Measurements from ENCODE around the gene INPP4A.

The INPP4A gene

GRCh38 chr2:98507891-98508708 is 63.4 kb downstream of the INPP4A start:
- Mint-ChIP-seq H3K4me3 (no peak overlapping the region), H3K27me3 (ENCODE audit: low read depth, poor library complexity) (no peaks in the 10 kb centered on the region), H3K36me3 (ENCODE audit: low read depth) (peaks cover 29% of the 10 kb centered on the region), H3K4me1 (peaks cover 77% of the 10 kb centered on the region), H3K9me3 (no peaks in the 10 kb centered on the region), H3K27ac (peak overlapping the region; percentile 87)
- TF ChIP-seq CTCF (IDR thresholded peaks at IDR 0.05): no peak
- no peak for DNase-seq

GRCh38 chr2:98508709-98509066 is 64.0 kb downstream of the INPP4A start:
- Mint-ChIP-seq H3K36me3 (ENCODE audit: low read depth) (peaks cover 28% of the 10 kb centered on the region), H3K4me3 (no peak overlapping the region), H3K27me3 (ENCODE audit: low read depth, poor library complexity) (peaks cover under 1% of the 10 kb centered on the region), H3K4me1 (peaks cover 71% of the 10 kb centered on the region), H3K9me3 (no peaks in the 10 kb centered on the region), H3K27ac (peak overlapping the region; percentile 87)
- no peak for DNase-seq
- no peak for TF ChIP-seq CTCF (IDR thresholded peaks at IDR 0.05)

GRCh38 chr2:98509542-98510321 is 65.1 kb downstream of the INPP4A start:
- peaks cover 23% of the 10 kb centered on the region for H3K36me3 Mint-ChIP-seq (ENCODE audit: low read depth)
- no peak overlapping the region for H3K4me3 Mint-ChIP-seq
- H3K27me3 Mint-ChIP-seq (ENCODE audit: low read depth, poor library complexity): peaks cover 3% of the 10 kb centered on the region
- peaks cover 70% of the 10 kb centered on the region for H3K4me1 Mint-ChIP-seq
- peak overlapping the region; percentile 57 for H3K27ac Mint-ChIP-seq
- no peaks in the 10 kb centered on the region for H3K9me3 Mint-ChIP-seq
- DNase-seq: no peak
- TF ChIP-seq CTCF (IDR thresholded peaks at IDR 0.05): no peak

- no peak overlapping the region for H3K4me3 Mint-ChIP-seq
- peaks cover 69% of the 10 kb centered on the region for H3K4me1 Mint-ChIP-seq
- H3K36me3 Mint-ChIP-seq (ENCODE audit: low read depth): peaks cover 23% of the 10 kb centered on the region
- DNase-seq: no peak
- H3K27ac Mint-ChIP-seq: no peak overlapping the region
- H3K9me3 Mint-ChIP-seq: no peaks in the 10 kb centered on the region
- peaks cover 3% of the 10 kb centered on the region for H3K27me3 Mint-ChIP-seq (ENCODE audit: low read depth, poor library complexity)
- TF ChIP-seq CTCF (IDR thresholded peaks at IDR 0.05): no peak
Observed at GRCh38 chr2:98510322-98510662, 65.6 kb downstream of the INPP4A start.

- Mint-ChIP-seq H3K4me1 (peaks cover 67% of the 10 kb centered on the region), H3K9me3 (no peaks in the 10 kb centered on the region), H3K4me3 (no peak overlapping the region), H3K27ac (no peak overlapping the region), H3K27me3 (ENCODE audit: low read depth, poor library complexity) (peaks cover 3% of the 10 kb centered on the region), H3K36me3 (ENCODE audit: low read depth) (peaks cover 23% of the 10 kb centered on the region)
- no peak for DNase-seq
- no peak for TF ChIP-seq CTCF (IDR thresholded peaks at IDR 0.05)
Observed at GRCh38 chr2:98511981-98512380, 67.3 kb downstream of the INPP4A start.

Measured in nephron progenitor cell (in vitro differentiated cells).